ENCODE results near the gene IRS2. TPM values are rescaled to one million over a fixed set of nuclear protein-coding genes. Genes with fewer than 3 reads are reported as not detected.

Gene IRS2
- total RNA-seq, 2 donors from 2014 or later = 47.8 to 59.8 TPM

DNA sequence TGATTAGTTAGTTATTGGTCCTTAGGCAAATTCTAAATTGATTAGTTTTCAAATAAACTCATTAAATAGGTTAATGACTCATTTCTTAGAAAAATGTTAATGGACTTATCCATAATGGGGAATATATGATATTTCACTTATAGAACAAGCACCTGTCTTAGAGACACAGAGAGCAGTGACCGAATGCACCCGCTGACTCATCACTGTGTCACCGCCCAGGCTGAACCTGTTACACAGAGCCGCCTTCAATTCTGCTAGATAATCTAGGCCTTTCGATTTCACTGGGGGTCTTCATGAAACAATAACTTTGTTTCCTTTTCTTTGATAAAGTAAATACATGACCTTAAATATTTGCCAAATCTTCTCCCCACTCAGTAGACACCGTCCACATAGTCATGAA, 13.1 kb downstream of the IRS2 start:
- ATAC-seq (ENCODE audit: insufficient number of reproducible peaks, low FRiP score, low read depth) = no peak
- no peaks in the 10 kb centered on the region for H3K27me3 ChIP-seq (replicated peaks; ENCODE audit: insufficient read depth)
- H3K27ac ChIP-seq = no peak overlapping the region
- no peak overlapping the region for H3K4me3 ChIP-seq
- H3K9me3 ChIP-seq = no peaks in the 10 kb centered on the region
- peaks cover 15 to 28% of the 10 kb centered on the region in 2 donors for H3K4me1 ChIP-seq (ENCODE audit: control insufficient read depth in 1 of 2, low read depth in 2 of 2)
- TF ChIP-seq, protein P1, sequence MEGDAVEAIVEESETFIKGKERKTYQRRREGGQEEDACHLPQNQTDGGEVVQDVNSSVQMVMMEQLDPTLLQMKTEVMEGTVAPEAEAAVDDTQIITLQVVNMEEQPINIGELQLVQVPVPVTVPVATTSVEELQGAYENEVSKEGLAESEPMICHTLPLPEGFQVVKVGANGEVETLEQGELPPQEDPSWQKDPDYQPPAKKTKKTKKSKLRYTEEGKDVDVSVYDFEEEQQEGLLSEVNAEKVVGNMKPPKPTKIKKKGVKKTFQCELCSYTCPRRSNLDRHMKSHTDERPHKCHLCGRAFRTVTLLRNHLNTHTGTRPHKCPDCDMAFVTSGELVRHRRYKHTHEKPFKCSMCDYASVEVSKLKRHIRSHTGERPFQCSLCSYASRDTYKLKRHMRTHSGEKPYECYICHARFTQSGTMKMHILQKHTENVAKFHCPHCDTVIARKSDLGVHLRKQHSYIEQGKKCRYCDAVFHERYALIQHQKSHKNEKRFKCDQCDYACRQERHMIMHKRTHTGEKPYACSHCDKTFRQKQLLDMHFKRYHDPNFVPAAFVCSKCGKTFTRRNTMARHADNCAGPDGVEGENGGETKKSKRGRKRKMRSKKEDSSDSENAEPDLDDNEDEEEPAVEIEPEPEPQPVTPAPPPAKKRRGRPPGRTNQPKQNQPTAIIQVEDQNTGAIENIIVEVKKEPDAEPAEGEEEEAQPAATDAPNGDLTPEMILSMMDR (IDR thresholded peaks at IDR 0.05) = no peak
- H3K36me3 ChIP-seq = peaks cover 21% of the 10 kb centered on the region
- DNase-seq (ENCODE audit: low spot score) = no peak

DNA sequence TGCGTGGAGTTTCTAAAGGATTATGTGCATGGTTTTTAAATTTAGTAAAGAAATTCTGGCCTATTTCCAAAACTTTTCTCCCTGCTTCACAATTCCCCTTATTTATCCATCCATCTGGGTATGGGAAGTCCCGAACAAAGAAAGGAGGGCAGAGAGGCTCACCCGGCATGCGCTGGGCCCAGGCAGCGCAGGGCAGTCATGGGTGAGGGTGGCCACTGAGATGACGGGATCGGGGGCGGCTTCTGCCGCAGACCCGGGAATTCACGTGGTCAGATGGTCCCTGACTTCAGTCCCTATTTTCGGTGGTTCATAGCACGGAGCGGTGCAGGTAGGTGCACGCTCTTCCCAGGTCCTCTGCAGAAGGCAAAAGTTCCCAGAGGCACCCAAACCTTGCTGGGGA, 14.5 kb downstream of the IRS2 start:
- no peaks in the 10 kb centered on the region for H3K9me3 ChIP-seq
- no peak for DNase-seq (ENCODE audit: low spot score)
- no peaks in the 10 kb centered on the region for H3K27me3 ChIP-seq (replicated peaks; ENCODE audit: insufficient read depth)
- ATAC-seq (ENCODE audit: insufficient number of reproducible peaks, low FRiP score, low read depth) = no peak
- peaks cover 9 to 20% of the 10 kb centered on the region in 2 donors for H3K4me1 ChIP-seq (ENCODE audit: control insufficient read depth in 1 of 2, low read depth in 2 of 2)
- TF ChIP-seq, protein P1 (IDR thresholded peaks at IDR 0.05) = no peak
- H3K36me3 ChIP-seq = peaks cover 24% of the 10 kb centered on the region
- no peak overlapping the region for H3K4me3 ChIP-seq
- H3K27ac ChIP-seq = no peak overlapping the region

DNA sequence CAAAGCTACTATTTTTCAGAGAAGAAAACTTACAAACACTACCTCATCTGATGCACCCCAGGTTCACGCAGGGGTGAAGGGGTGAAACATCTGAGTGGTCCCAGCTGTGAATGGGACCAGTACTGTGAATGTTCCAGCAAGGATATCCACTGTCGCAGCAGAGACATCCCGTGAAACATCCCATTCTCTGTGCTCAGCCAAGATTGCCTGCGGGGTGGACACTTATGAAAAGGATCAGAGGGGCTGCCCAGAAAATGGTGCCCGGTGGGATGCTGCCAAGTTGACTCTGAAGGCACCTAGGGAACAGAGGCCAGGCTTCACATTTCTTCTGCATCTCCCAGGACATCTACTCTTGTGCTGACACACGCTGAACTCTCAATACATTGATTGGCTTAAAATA, 15.9 kb downstream of the IRS2 start:
- Histone ChIP-seq H3K27ac (no peak overlapping the region), H3K36me3 (peaks cover 25% of the 10 kb centered on the region), H3K4me3 (no peak overlapping the region), H3K4me1 (ENCODE audit: control insufficient read depth in 1 of 2, low read depth in 2 of 2) (peaks cover 8 to 9% of the 10 kb centered on the region in 2 donors), H3K27me3 (replicated peaks; ENCODE audit: insufficient read depth) (no peaks in the 10 kb centered on the region), H3K9me3 (no peaks in the 10 kb centered on the region)
- ATAC-seq (ENCODE audit: insufficient number of reproducible peaks, low FRiP score, low read depth) (no peak), DNase-seq (ENCODE audit: low spot score) (no peak)
- TF ChIP-seq, protein P1 (IDR thresholded peaks at IDR 0.05) = no peak

DNA sequence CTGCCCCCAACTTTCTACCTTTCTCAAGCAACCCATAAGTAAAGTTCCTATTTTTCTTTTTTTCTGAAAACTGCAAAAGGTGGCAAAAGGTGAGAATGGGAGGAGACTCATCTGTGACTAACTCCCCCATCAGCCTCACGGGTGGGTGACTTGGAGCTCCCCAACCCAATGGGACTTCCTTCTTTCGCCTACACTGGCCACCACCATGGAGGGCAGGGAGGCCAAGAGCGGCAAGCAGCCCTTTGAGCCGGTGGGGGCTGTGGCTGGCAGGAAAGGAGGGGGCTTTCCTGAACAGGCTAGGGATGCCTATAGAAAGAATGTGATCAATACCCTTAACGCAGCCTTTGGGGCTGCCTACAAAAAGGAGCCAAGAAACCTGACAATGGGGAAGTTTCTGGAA, 16.5 kb downstream of the IRS2 start:
- Histone ChIP-seq H3K36me3 (peaks cover 25% of the 10 kb centered on the region), H3K4me3 (no peak overlapping the region), H3K27me3 (replicated peaks; ENCODE audit: insufficient read depth) (no peaks in the 10 kb centered on the region), H3K4me1 (ENCODE audit: control insufficient read depth in 1 of 2, low read depth in 2 of 2) (peaks cover 8 to 14% of the 10 kb centered on the region in 2 donors), H3K27ac (no peak overlapping the region), H3K9me3 (no peaks in the 10 kb centered on the region)
- DNase-seq (ENCODE audit: low spot score) = no peak
- TF ChIP-seq, protein P1 (IDR thresholded peaks at IDR 0.05) = no peak
- ATAC-seq (ENCODE audit: insufficient number of reproducible peaks, low FRiP score, low read depth) = no peak

DNA sequence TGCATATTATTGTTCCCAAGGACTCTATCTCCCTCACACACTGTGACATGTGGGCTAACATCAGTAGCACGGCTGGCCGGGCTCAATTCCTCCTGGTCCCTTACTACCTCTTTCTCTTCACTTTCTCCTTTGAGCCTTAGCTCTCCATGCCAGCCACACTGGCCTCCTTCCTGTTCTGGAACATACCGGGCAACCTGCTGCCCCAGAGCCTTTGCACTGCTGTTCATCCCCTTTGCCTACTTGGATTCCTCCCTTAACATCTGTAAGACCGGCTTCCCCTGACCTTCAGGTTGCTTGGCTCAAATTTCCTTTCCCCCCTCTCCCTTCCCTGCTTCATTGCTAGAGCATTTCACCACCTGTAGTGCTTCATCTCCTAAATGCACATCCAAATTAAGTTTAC, 17.1 kb downstream of the IRS2 start:
- peaks cover 25% of the 10 kb centered on the region for H3K36me3 ChIP-seq
- peaks cover 8 to 20% of the 10 kb centered on the region in 2 donors for H3K4me1 ChIP-seq (ENCODE audit: control insufficient read depth in 1 of 2, low read depth in 2 of 2)
- no peak overlapping the region for H3K4me3 ChIP-seq
- H3K27me3 ChIP-seq (replicated peaks; ENCODE audit: insufficient read depth) = no peaks in the 10 kb centered on the region
- DNase-seq (ENCODE audit: low spot score) (no peak), ATAC-seq (ENCODE audit: insufficient number of reproducible peaks, low FRiP score, low read depth) (no peak)
- H3K27ac ChIP-seq = no peak overlapping the region
- TF ChIP-seq, protein P1 (IDR thresholded peaks at IDR 0.05) = no peak
- H3K9me3 ChIP-seq = no peaks in the 10 kb centered on the region

All from thoracic aorta (tissue), 2 donors.